ENCODE results near the gene DSCAML1.

Gene DSCAML1

DNA sequence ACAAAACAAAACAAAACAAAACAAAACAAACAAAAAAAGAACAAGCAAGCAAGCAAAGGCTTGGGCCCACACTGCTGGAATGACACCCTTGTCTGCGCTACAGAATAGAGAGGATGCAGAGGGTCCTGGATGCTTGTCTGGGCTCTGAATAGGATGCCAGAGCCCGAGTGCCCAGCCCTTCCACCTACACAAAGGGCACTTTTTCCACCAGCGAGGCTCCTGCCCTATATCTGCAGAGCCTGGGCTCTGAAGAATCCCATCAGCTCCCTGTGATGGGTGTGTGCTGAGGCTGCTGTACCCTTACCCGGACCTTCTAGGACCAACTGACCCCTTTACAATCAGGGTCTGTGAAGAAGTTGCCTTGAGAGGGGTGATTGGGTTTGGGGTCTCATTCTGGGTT is 221.2 kb downstream of the DSCAML1 start:
- no peak for DNase-seq (ENCODE audit: low read depth)

DNA sequence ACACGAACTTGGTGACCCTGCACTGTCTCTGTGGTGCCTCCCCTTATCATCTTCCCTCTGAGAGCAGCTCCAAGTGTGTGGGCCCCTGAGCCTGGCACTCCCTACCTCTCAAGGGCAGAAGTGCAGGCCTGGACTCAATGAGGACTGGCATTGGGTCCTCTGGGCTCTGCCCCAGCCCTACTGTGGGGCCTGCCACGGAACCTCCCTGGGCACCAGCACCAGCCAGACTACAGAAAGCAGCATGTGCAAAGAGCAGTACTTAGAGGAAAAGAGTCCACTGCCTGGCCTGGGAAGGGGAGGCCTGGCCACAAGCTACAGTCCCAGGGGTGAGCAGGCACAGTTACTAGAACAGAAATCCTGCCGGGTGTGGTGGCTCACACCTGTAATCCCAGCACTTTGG is 222.5 kb downstream of the DSCAML1 start:
- DNase-seq (ENCODE audit: low read depth) = no peak

DNA sequence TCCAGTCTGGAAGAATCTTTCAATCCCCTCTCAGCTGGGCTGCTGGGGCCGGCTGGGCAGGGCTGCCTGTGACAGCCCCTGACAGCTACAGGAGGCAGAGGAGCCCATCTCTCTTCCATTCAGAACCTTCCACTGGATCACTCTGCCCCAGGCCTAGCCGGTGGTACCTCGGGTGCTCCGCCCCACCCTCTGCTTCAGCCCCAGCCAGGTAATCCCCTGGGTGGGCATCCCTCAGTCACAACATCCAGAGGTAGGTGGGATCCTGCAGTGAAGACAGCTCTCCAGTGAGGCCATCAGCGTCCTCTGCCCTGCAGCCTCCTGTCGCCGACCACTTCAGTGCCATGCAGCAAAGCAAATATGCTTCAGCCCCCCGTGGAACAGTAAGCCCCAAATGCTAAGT is 223.7 kb downstream of the DSCAML1 start:
- no peak for DNase-seq (ENCODE audit: low read depth)

DNA sequence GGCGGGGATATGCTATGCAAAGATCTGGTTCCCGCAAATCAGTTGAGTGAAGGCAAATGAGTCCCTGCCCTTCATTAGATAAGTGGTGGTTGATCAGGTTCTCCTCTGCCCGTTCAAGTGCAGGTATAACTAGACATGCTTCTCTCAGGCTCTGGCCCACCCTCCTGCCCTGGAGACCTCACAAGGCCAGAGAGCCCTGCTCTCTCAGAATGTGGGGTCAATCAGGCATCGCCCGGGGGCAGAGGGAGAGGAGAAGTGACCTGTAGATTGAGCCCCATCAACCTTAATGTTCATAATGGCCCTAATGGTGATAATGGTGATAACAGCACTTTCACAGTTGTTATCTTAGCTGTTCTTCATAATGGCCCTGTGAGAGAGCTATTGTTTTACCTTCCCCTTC is 224.3 kb downstream of the DSCAML1 start:
- DNase-seq (ENCODE audit: low read depth) = no peak

DNA sequence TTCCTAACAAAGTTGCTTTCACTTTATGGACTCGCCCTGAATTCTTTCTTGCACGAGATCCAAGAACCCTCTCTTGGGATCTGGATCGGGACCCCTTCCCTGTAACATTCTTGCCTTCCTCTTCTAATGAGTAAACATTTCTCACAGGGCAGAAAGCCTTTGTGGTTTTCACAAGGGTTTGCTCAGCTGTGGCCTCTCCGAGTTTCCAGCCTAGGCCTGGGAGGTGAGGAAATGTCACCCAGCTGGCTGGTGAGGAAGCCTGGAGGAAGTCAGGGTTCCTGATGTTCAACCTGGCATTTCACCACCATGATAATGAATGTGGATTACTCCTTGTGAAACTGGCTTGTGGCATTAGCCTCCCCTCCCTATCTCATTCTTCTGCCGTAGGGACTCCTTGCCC is 224.9 kb downstream of the DSCAML1 start:
- DNase-seq (ENCODE audit: low read depth) = no peak

DNA sequence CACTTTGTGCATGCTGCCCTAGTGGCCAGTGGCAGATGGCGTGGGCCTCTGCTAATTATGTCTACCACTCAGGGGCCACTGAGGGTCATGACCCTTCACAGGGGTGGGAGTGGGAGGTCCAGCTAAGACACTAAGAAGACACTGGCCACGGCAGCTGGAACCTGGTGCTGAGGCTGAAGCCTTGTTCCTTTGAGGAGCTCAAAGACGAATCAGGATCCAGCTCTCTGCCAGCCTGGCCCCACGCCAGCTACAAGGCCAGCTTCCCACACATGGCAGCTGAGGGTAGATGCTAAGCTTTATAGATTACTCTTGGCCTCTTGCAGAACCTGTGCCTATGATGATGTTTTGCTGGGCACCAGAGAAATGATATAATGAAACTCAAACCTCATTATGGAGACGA is 226.3 kb downstream of the DSCAML1 start:
- DNase-seq (ENCODE audit: low read depth) = no peak

DNA sequence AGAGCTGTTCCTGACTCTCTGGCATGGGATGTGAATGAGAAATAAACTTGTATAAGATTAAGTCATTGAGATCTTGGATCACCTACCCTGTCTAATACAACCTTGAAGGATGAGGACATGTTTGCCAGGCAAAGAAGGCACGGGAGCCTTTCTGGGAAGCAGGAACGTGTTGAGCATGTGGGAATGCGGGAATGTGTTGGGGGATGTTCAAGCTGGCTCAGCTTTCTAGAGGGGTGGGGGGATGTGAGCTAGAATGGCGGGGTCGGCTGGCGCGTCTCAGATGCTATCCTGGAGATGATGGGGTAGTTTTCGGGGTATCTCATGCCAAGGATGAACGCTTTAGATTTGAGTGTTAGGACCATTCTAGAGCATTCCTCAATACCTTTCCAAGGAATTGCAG is 227.1 kb downstream of the DSCAML1 start:
- DNase-seq (ENCODE audit: low read depth) = no peak

DNA sequence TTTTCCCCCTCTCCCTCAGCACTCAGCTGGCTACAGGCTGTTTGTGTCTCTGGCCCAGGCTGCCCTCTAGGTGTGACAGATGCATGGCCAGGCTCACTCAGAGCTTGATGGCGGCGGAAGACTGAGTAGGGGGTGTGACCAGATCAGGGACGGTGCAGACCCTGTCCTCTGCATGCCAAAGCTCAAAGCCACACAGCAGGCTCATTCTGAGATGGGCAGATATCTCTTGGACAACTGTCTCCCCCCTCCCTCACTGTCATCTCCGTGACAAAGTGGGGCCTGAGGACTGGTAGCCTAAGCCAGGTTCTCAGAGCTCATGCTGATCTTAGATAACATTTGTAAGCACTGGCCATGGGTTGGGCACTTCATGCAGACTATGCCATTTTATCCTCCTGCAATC is 231.3 kb downstream of the DSCAML1 start:
- DNase-seq (ENCODE audit: low read depth) = no peak

DNA sequence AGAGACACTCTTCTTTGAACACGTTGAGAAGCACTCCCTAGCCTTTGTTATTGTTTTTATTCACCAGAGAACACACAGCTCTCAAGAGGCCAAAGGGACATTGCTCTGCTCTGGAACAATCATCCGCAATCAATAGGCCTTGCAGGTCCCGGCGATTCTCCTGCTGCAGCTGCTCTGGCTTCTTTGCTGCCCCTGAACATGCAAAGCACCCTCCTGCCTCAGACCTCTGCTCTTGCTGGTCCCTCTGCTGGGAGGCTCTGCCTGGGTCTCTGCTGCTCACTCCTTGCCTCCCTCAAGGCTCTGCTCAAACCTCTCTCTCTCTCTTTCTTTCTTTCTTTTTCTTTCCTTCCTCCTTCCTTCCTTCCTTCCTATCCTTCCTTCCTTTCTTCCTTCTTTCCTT is 232.7 kb downstream of the DSCAML1 start:
- no peak for DNase-seq (ENCODE audit: low read depth)

DNA sequence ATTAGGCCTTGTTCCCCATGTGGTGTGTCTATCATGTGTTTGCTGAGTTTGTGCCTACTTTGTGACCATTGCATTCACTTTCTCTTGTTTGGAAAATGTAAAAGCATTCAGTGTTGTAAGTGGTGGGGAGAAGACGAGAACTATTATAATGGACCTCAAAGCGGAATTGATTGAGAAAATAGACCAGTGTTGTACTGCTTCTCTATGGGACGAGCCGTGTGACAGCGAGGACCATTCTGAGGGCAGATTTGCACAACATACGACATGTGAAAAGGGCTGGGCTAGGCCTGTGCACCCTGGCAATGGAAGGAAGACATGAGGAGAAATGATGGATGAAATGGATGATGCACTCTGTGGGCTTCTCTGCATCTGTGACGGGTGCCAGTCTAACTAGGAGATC is 233.5 kb downstream of the DSCAML1 start:
- no peak for DNase-seq (ENCODE audit: low read depth)

DNA sequence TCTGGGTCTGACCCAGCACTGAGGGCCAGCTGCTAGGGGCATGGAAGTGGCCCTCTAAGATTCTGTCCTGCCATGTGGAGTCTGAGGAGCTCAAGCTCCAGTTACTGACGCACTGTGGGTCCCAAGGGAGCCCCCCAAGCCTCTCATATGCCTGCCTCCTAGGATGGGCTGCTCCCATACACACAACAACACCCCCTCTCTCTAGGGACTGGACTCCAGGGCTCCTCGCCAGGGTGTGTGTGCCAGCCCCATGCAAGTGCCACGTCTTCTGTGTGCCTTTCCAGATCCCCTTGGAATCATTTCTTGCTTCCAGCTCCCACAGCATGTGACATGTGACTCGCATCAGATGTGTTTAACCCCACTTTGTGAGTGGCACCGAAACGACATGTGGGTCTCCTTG is 234.9 kb downstream of the DSCAML1 start:
- no peak for DNase-seq (ENCODE audit: low read depth)

DNA sequence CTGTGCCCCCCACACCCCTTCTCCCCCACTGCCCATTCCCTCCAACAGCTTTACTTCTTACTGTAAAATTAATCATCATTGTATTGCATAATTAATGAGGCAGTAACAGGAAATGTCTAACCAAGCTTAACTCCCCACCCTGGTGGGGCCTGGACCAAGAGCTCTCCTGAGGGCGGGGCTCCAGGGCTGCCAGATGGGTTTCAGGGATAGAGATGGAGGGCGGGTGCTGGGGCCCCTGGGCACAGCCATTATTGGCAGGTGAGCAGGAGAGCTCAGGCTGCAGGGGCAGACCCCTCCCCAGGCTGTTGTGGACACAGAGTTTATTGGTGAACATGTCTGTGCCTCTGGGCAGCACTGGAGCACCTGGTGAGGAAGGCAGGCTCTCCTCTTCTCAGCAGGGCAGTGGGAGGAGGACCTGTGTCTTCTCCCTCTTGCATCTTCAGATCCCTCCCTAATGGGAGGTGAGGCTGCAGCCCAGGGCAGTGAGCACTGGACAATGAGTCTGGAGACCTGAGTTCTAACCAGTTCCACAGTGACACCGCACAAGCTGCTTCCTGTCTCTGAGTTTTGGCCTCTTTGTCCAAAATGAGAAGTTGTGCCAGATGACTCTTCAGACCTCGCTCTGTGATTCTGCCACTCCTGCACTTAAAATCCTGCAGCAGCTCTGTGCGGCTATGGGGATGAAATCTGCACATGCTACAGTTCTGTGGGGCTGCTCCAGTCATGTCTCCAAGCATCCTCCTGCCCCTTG is 236.1 kb downstream of the DSCAML1 start:
- DNase-seq (ENCODE audit: low read depth) = no peak

DNA sequence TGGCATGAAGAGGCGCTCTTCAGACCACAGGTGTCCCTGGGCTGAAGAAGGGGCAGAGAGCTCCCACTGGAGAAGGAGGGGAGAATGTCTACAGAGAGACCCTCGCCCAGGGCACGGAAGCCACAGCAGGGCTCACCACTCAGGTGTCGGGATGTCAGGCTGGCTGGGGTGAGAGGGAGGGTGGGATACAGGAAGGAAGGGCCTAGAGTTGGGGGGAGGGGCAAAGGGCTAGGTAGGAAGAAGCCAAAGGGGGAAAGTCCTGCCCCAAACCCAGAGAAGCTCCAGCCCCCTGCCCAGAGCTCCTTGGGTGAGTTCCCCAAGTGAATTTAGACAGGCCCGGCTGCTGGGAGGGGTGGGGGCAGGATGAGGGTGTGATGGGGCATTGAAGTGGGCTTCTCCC is 237.3 kb downstream of the DSCAML1 start:
- DNase-seq (ENCODE audit: low read depth) = no peak

DNA sequence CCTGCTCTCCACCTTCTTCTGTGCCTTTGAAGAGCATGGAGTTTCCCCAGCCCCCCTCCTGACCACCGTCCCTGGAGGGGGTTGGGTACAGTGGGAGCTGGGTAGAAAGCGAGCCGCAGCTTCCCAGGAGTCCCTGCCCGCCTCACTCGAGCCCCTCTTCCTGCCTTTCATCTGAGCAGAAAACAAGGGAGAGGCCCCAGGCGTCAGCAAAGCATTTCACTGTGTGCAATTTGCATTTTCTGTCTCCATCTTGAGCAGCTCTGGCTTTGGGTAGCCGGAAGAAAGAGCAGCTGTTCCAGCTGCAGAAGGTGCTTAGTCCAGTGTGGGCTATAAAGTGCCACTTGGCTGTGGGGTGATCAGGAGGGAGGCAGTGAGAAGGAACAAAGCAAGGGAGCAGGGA is 239.7 kb downstream of the DSCAML1 start:
- DNase-seq (ENCODE audit: low read depth) = no peak

DNA sequence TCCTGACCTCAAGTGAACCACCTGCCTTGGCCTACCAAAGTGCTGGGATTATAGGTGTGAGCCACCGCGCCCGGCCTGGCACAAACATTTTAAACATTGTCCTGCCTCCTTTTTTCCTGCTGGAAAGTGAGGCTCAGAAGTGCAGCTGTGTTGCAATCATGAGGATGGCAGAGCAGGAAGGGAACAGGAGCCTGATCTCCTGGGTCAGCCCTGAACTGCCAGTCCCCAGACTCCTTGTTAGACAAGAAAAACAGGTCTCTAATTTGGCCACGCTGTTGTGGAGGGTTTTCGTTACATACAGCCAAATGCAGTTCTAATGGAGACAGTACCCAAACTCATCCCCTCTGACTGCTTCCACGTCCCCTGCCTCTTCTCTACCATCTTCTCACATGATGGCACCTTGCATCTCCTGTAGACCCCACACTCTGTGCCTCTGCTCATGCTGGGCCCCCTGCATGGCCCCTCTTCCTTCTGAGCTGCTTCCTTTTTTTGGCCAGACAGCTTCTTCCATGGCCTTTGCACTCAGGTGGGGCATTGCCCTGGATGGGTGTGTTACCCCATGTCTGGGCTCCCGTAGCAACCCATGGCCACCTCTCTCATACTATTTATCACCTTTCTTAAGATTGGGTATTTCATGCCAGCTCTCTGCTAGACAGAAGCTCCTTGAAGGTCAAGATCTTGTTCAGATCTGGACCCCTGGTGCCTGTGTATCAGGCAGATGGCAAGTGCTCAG is 242.2 kb downstream of the DSCAML1 start:
- no peak for DNase-seq (ENCODE audit: low read depth)

DNA sequence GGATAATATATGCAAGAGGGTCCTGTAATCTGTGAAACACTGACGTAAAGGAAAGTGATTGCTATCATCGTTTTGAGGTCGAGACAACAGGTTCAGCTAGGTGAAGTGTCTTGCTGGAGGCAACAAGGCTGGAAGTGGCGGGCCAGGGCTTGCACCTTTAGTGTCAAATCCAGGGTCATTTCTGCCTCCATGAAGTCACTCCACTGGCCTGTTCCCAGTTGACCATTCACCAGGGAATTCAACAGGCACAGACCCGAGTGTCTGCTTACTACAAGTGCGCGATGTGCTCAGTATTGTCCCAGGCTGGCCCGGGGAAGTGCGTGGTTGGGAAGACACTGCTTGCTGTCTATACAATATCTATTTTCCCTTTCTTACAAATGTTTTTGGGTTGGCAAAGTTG is 244.4 kb downstream of the DSCAML1 start:
- no peak for DNase-seq (ENCODE audit: low read depth)

DNA sequence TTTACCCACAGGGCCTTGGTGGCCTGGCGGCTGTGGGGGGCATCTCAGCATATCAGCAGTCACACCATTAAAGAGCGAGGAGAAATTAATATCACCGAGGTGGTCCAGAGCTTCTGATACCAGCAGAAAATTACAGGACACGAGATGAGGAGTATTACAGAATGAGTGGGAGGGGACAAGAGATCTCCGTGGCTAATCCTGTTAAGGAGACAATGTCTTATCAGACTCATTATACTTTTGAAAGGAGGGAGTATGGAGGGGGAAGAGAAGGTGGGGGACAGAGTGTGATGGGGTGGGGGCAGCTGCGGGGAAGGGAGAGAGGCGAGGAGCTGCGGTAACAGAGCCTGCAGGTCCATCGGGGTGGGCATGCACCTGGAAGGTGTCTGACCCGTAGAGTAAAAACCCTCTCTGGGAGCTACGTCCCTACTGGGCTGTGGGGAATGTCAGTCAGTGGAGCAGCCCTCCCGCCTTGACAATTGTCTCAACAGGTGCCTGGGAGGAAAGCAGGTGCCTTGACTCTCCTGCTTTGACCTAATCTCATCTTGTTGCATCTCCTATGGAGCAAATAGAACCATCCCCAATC is 245.2 kb downstream of the DSCAML1 start:
- no peak for DNase-seq (ENCODE audit: low read depth)

DNA sequence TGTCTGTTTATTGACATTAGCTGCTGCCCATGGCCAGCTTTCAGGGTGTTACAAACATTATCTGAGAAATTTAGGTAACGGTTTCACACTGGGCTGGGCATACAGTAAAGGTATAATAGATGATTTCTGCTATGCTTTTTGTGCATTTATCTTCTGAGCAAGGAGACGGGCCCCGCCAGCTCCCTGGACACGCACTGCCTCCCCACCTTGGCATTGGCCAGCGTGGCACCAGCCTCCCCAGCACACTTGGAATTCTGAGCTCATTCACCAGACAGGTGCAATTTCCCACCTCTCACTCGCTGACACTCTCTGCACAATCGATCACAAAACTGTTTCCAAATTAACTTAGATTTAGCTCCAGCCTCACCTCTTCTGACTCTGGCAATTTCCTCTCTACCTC is 246.6 kb downstream of the DSCAML1 start:
- DNase-seq (ENCODE audit: low read depth) = no peak

DNA sequence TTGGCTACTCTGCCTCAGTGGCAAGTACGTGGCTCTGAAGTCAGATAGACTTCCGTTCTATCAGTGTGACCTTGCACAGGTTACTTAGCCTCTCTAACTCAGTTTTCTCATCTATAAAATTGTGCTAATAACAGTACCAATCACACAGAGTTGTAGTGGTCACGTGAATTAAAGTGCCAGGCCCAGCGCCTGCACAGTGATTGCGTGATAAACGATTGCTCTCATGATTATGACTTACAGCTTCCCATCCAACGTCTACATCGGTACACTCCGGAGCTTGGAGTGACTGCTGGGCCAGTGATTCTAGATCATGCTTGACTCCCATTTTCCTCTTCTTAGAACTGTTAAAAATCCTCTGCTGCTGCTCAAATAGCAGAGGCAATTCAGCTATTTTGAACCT is 247.6 kb downstream of the DSCAML1 start:
- DNase-seq (ENCODE audit: low read depth) = no peak

DNA sequence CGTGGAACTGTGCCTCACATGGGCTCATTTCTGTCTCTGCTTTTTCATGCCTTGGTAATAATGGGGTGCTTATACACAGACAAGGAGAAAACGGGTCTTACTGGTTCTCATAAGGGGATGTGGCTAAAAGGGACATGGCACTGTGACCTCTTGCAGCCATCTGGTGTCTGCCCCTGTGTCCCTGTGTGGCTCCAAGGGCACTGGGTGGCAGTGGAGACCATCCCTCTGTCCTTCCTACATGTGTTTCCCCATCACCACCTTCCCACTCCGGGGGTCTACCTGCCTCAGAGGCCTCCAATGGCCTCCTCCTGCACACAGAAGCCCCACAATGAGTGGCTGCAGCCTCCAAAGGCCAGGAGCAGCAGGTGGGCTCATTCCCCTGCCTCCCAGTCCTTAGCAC is 248.1 kb downstream of the DSCAML1 start:
- DNase-seq (ENCODE audit: low read depth) = no peak

DNA sequence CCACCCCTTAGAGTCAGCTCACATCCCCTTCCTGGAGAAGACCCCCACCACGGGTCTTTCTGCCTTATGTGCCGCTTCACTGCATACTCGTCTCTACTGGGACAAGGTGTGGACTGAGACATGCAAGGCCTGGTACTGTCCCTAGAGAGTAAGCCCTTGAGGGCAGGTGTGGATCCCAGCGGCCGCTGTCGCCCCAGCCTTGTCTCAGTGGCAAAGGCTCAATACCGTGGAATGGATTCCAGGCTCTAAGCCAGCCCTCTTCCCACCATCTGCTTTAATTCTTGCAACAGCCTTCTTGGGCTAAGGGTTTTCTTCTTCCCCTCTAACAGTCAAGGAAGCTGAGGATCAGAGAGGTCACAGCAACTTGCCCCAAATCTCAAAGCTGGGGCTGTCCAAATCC is 249.1 kb downstream of the DSCAML1 start:
- DNase-seq (ENCODE audit: low read depth) = no peak

DNA sequence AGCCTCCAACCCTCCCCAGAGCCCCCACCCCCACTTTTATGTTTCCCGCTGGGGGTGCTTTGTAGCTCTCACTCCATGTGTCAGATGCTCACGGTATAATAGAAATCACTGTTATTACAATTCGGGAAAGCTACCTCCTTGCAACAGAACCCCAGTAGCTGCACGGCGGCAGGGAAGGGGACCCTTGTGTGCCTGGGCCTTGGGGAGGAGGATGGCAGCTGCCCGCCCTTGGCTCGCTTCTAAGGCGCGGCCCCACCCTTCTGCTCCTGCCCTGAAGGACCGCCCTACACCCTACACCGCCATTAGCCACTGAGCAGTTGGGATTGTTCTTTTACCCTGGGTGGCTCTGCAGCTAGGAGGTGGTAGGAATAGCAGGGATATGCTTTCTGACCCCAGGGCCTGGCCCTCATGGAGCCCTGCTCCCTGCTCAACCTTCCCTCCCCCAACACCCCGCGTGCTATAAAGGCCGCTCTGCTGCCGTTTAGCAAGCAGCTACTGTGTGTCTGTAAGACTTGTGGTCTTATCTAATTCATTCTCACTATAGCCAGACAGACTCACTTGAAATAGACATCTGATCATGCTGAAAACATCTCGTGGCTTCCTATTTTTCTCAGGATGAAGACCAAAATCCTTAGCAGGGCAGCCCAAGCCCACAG is 249.7 kb downstream of the DSCAML1 start:
- DNase-seq (ENCODE audit: low read depth) = no peak
